HG02642 (cell line): Measurements from ENCODE around the gene TTYH1.

Experiments used
- ATAC-seq: cut with Tn5 transposase; IDR thresholded peaks from one replicate; pipeline ENCODE4 v1.9.1; 2021; ENCODE audit warnings: mild to moderate bottlenecking; ENCODE audit not compliant: unreplicated experiment, poor library complexity

TTYH1 gene

DNA sequence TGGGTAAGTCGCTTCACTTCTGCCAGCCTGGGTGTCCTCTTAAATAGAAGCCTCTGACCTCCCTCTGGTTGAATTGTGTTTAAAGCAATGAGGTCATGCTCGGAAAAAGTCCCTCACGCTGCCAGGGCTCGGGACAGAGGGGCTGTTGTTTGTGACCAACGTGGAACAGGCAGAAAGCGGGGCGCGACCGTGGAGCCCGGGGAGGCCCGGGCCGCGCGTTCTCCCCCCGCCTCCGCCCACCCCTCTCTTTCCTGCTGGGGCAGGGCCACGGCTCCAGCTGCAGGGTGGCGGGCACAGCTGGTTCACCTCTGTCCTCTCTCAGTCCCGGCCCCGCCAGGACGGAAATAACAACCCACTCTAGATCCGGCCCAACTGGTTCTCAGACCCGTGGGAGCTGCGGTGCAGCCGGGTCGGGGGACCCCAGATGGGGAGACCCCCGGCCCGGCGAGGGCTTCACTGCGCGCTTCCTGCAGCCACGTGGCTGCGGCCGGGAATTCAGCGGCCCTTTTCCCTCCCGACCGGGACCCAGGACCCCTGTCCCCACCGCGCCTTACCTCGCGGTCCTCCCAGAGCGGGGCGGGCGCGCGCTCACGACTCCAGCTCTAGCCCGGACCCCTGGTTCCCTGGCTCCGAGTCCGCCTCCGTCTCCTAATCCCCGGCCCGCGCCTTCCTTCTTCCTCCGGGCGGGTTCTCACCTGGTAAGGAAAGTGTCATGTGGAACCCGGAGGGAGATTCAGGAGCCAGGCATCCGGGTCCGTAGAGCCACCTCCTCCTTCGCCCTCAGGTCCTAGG, 55.9 kb downstream of the TTYH1 start:
- ATAC-seq = no peak

DNA sequence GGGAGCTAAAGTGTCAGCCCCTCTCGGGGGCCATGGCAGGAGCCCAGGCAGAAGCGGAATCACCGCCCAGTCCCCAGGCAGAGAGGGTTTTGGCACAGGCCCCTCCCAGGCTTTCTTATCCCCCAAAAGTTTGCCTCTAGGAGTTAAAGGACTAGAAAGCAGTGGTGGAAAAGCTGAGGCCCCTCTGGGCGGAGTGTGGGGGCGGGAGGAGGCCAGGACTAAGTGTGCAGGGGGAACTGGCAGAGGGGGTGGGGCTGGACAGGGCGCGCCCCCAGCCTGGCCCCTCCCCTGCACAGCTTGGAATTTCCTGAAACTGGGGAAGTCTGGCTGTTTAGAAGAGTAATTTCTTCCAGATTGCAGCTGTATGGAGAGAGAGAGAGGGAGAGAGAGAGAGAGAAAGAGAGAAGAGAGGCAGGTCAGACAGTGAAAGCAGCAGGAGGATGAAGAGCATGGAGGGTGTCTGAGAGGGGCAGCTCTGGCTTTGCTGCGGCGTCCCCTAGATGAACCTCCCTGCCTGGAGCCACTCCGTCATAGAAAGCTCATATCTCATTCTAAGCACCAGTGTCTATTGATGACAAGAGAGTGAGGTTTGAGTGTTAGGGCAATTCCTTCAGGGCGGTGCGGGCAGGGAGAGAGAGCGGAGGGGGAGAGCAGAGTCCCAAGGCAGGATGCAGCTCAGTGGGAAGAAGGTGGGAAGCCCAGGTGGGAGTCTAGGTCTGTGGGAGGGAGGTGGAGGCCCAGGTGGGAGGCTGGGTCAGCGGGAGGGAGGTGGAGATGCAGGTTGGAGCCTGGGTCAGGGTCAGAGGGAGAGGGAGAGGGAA, 58.0 kb downstream of the TTYH1 start, which contains the start of gene CDC42EP5:
CDC42EP5 (minus strand) TSS at position 226 of the 821 bp plus-strand sequence. CDS start 7,749 bp downstream, outside the sequence.
- ATAC-seq = no peak

DNA sequence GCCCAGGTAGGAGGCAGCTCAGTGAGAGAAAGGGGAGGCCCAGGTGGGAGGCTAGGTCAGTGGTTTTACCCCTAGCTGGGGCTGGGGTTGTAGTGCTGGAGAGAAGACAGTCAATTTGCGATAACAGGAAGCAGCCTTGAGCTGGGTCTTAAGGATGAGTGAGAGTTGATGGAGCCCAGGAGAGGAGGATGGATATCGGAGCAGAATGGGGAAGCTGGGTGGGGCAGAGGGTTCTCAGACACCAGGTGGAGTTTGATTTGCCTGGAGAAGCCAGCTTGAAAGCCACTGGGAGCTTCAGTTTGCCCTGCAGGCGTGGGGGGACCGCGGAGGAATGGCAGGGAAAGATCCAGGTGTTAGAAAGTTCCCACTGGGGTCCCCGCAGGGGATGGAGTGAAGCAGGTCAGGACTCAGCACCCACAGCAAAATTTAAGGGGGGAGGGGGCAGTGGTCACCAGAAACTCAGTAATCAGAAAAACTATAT, 58.7 kb downstream of the TTYH1 start:
- no peak for ATAC-seq

DNA sequence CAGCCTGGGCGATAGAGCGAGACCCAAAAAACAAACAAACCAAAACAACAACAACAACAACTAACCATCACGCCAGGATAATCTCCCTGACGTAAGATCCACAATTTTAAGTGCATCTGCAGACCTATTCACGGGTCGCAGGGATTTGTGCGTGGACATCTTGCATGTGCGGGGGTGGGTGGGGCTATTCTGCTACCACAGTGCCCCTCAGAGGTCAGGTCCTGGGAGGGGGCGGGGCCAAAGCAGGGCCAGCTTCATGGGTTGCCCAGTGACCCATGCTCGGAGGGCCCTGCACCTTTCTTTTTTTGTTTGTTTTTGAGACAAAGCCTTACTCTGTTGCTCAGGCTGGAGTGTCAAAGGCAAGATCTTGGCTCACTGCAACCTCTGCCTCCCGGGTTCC, 60.4 kb downstream of the TTYH1 start:
- ATAC-seq = no peak

DNA sequence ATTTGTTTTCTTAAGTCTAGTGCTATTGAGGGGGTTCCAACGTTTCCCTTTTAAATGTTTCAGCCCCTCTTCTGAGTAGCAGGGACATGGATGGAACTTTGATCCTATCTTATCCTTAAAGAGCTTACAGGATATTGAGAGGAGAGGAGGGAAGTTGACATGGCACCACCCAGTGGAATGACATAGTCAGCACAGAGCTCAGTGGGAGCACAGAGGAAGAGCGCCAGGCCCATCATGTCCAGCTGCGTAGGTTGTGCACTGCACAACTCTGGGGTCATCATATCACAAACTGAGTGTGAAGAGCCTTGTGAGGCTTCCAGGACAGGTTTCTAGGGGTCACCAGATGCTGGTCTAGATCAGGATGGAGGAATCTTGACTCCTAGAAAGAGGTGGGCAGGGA, 62.4 kb downstream of the TTYH1 start:
- ATAC-seq = no peak

DNA sequence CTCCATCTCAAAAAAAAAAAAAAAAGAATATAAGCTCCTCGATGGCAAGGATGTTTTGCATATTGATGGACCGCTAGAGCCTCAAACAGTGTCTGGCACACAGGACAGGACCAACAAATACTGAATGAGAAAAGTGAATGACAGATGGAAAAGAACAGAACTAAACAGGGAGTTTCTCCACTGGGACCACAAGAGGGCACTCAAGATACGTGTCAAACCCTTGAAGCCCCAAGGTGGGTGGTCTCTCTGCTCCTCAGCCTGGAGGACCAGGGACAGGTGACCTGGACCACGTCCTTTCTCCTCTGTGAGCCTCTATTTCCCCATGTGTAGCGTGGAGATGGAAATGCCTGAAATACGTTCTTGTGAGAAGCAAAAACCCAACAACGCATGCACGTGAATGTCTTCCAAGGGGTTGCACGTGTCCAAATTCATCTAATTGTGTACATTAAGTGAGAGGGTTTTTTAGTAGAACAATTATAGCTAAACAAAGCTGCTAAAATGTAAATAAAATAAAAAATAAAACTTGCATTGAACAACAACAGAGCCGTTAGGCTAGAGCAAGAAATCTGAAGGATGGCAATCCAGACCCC, 63.5 kb downstream of the TTYH1 start:
- ATAC-seq = no peak

DNA sequence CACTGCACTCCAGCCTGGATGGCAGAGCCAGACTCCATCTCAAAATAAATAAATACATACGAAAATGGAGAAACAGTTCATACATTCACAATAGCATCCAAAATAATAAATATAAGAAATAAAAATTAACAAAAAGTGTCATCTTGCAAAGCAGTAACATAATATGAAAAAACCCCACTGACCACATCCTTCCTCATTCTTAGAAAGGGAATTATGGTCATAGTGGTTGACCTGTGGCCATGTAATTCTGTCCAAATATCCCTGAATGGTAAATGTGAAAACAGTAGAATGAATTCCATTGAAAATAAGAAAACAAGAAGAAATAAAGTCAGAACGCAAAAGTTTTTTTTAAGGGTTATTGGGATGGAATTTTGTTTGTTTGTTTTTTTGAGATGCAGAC, 64.8 kb downstream of the TTYH1 start:
- no peak for ATAC-seq

DNA sequence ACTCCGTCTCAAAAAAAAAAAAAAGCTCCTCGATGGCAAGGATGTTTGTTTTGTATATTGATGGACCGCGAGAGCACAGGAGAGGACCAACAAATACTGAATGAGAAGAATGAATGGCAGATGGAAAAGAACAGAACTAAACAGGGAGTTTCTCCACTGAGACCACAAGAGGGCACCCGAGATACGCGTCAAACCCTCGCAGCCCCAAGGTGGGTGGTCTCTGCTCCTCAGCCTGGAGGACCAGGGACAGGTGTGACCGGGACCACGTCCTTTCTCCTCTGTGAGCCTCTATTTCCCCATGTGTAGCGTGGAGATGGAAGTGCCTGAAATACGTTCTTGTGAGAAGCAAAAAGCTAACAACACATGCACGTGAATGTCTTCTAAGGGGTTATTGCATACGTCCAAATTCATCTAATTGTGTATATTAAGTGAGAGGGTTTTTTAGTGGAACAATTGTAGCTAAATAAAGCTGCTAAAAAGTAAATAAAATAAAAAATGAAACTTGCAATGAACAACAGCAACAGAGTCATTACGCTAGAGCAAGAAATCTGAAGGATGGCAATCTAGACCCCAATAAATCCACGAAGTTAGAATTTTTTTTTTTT, 66.2 kb downstream of the TTYH1 start:
- ATAC-seq = no peak

DNA sequence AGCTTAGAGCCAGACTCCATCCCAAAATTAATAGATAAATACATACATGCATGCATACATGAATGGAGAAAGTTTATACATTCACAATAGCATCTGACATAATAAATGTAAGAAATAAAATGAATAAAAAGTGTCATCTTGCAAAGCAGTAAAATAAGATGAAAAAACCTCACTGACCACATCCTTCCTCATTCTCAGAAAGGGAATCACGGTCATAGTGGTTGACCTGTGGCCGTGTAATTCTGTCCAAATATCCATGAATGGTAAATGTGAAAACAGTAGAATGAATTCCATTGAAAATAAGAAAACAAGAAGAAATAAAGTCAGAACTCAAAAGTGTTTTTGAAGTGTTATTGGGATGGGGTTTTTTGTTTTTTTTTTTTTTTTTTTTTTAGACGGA, 67.6 kb downstream of the TTYH1 start:
- ATAC-seq = no peak

DNA sequence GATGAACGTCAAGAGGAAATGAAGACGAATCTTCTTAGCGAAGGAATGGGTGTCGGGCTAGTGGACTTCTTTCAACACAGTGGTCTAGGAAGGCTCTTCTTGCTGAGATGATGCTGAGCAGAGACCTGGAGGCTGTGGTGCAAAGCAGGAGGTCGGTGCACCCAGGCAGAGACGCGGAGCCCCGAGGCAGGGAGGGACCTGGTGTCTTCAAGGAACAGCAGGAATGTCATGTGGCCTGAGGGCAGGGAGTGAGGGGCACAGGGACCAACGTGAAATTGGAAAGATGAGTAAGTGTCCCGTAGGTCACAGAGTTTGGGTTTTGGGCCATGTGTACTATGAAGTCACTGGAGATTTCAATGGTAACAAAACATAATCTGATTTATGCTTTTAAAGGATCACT, 69.2 kb downstream of the TTYH1 start:
- no peak for ATAC-seq

DNA sequence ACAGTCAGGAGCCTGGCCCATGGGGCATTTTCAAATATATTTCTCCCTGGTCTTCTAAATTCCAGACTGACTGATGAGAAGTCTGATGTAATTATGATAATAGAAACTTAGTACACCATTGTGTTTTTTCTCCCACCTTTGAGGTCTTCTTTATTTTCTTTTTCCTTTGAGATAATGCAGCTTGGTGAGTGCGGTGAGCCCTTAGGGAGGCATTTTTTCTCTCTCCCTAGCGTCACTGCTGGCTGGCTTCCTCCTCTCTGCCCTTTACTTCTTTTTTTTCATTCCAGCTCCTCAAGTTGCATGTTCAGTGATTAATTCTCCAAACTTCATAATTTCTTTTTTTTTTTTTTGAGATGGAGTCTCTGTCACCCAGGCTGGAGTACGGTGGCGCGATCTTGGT, 70.6 kb downstream of the TTYH1 start:
- ATAC-seq = no peak
